H1 (cell line): ENCODE results near the gene TRPV4. TPM values are rescaled to one million over a fixed set of nuclear protein-coding genes. Genes with fewer than 3 reads are reported as not detected.

Experiments used
- CTCF ChIA-PET: fragments of 300-600 bp; sonication (Branson Sonifier 250); formaldehyde crosslinking; loops from one replicate; lab custom pipeline; 2021; ENCODE audit not compliant: partially characterized antibody; lab: Charles Lee
- POLR2A ChIA-PET: fragments of 300-600 bp; sonication (Branson Sonifier 250); formaldehyde crosslinking; loops from one replicate; lab custom pipeline; 2021; ENCODE audit warnings: inconsistent platforms; ENCODE audit not compliant: partially characterized antibody; lab: Charles Lee
- DNase-seq, 2 experiments: peaks; one replicate each; pipeline versions ENCODE4 v3.0.0 to v3.0.0-alpha.2; 2010 to 2022; ENCODE audit warnings: low spot score in 2 of 2, low read depth in 1 of 2, mixed read lengths in 1 of 2
- FAIRE-seq: peaks from 2 replicates; lab custom pipeline; 2011; peaks lifted over from hg19 to GRCh38; lab: Jason Lieb, UNC
- H2AFZ ChIP-seq: 2 replicates; pipeline ENCODE4 v1.8.1; 2012; ENCODE audit warnings: low read length, inconsistent platforms
- H2AK5ac ChIP-seq: 2 replicates; pipeline ENCODE4 v1.6.1; 2013; ENCODE audit warnings: low read depth, low read length
- H2BK120ac ChIP-seq: replicated peaks from 2 replicates; pipeline ENCODE3; 2013; ENCODE audit warnings: low read depth, low read length, inconsistent platforms
- H2BK12ac ChIP-seq: 2 replicates; pipeline ENCODE4 v1.6.1; 2013; ENCODE audit warnings: low read depth, low read length
- H2BK15ac ChIP-seq: 2 replicates; pipeline ENCODE4 v1.6.1; 2013; ENCODE audit warnings: low read length
- H2BK20ac ChIP-seq: 2 replicates; pipeline ENCODE4 v1.6.1; 2013; ENCODE audit warnings: low read length
- H2BK5ac ChIP-seq: 2 replicates; pipeline ENCODE4 v1.6.1; 2013; ENCODE audit warnings: low read depth, low read length
- H3K14ac ChIP-seq: 2 replicates; pipeline ENCODE4 v1.6.1; 2013; ENCODE audit warnings: inconsistent platforms; ENCODE audit not compliant: insufficient read length
- H3K18ac ChIP-seq: 2 replicates; pipeline ENCODE4 v1.6.1; 2013; ENCODE audit warnings: low read length; ENCODE audit errors: extremely low read depth
- H3K23ac ChIP-seq: 2 replicates; pipeline ENCODE4 v1.6.1; 2013; ENCODE audit warnings: inconsistent platforms; ENCODE audit not compliant: insufficient read length
- H3K23me2 ChIP-seq: 2 replicates; pipeline ENCODE4 v1.6.1; 2013; ENCODE audit warnings: low read depth, low read length
- H3K27ac ChIP-seq: 2 replicates; pipeline ENCODE4 v1.6.1; 2011; ENCODE audit warnings: low read depth, low read length, inconsistent platforms
- H3K27me3 ChIP-seq, 4 experiments: replicated peaks in 1 of 4; 1 replicate in 1 of 4; 2 replicates in 3 of 4; pipeline versions ENCODE4 v1.6.1 to v1.8.1; 2011 to 2013; ENCODE audit warnings: low read length in 3 of 4, mild to moderate bottlenecking in 3 of 4, inconsistent platforms in 2 of 4, mixed read lengths in 2 of 4, moderate library complexity in 1 of 4; ENCODE audit not compliant: control insufficient read depth in 3 of 4, insufficient read depth in 3 of 4; ENCODE audit errors: extremely low read depth in 1 of 4
- H3K36me3 ChIP-seq, 4 experiments: 2 replicates each; pipeline versions ENCODE4 v1.6.1 to v1.8.1; 2011 to 2013; ENCODE audit warnings: mild to moderate bottlenecking in 4 of 4, low read length in 3 of 4, moderate library complexity in 2 of 4, control low read depth in 1 of 4, inconsistent platforms in 1 of 4; ENCODE audit not compliant: insufficient read depth in 4 of 4, control insufficient read depth in 2 of 4
- H3K4ac ChIP-seq: replicated peaks from 2 replicates; pipeline ENCODE3; 2013; ENCODE audit warnings: low read length, low read depth, mixed read lengths, inconsistent platforms; ENCODE audit not compliant: insufficient read length
- H3K4me1 ChIP-seq, 4 experiments: replicated peaks in 1 of 4; 1 replicate in 1 of 4; 2 replicates in 3 of 4; pipeline versions ENCODE4 v1.6.1 to v1.8.1; 2011 to 2013; ENCODE audit warnings: low read length in 3 of 4, inconsistent platforms in 2 of 4, mixed read lengths in 1 of 4; ENCODE audit not compliant: insufficient read depth in 4 of 4, control insufficient read depth in 3 of 4
- H3K4me2 ChIP-seq, 2 experiments: 2 replicates each; pipeline versions ENCODE4 v1.6.1 to v1.8.1; 2011 to 2013; ENCODE audit warnings: low read depth in 2 of 2, low read length in 2 of 2, control low read depth in 1 of 2, inconsistent platforms in 1 of 2, mild to moderate bottlenecking in 1 of 2; ENCODE audit not compliant: insufficient read depth in 1 of 2
- H3K4me3 ChIP-seq, 4 experiments: fragments of 200-600, 300-600 bp in 1 of 4; sonication (generic), shearing (Covaris generic), sonication (Bioruptor Twin) in 1 of 4; 2 replicates each; pipeline versions ENCODE4 v1.5.1 to v1.8.1; 2011 to 2016; ENCODE audit warnings: low read length in 4 of 4, low read depth in 3 of 4, control low read depth in 2 of 4, inconsistent platforms in 2 of 4, mild to moderate bottlenecking in 2 of 4, mixed read lengths in 1 of 4, moderate library complexity in 1 of 4; ENCODE audit not compliant: insufficient read depth in 2 of 4; ENCODE audit errors: extremely low read depth in 1 of 4
- H3K56ac ChIP-seq: replicated peaks from 2 replicates; pipeline ENCODE3; 2013; ENCODE audit warnings: low read depth, mild to moderate bottlenecking, mixed read lengths, low read length, inconsistent platforms; ENCODE audit not compliant: insufficient read length
- H3K79me1 ChIP-seq: 2 replicates; pipeline ENCODE4 v1.6.1; 2013; ENCODE audit warnings: low read depth, low read length, control low read depth
- H3K79me2 ChIP-seq, 2 experiments: 2 replicates each; pipeline versions ENCODE4 v1.6.1 to v1.8.1; 2012 to 2013; ENCODE audit warnings: low read length in 2 of 2, mild to moderate bottlenecking in 2 of 2, inconsistent platforms in 1 of 2; ENCODE audit not compliant: insufficient read depth in 2 of 2, control insufficient read depth in 1 of 2
- H3K9ac ChIP-seq, 4 experiments: replicated peaks in 1 of 4; 1 replicate in 1 of 4; 2 replicates in 3 of 4; pipeline versions ENCODE4 v1.6.1 to v1.8.1; 2011 to 2013; ENCODE audit warnings: low read depth in 3 of 4, low read length in 3 of 4, control low read depth in 2 of 4, mild to moderate bottlenecking in 2 of 4, moderate library complexity in 2 of 4, inconsistent platforms in 1 of 4; ENCODE audit errors: extremely low read depth in 1 of 4
- H3K9me3 ChIP-seq, 2 experiments: 2 replicates each; pipeline versions ENCODE4 v1.6.1 to v1.8.1; 2012 to 2013; ENCODE audit warnings: mild to moderate bottlenecking in 2 of 2, moderate library complexity in 2 of 2, control low read depth in 1 of 2, inconsistent platforms in 1 of 2, low read depth in 1 of 2, low read length in 1 of 2, mixed read lengths in 1 of 2; ENCODE audit not compliant: insufficient read depth in 2 of 2
- H4K20me1 ChIP-seq, 2 experiments: replicated peaks in 1 of 2; 2 replicates each; pipeline versions ENCODE3 to v1.8.1; 2011 to 2013; ENCODE audit warnings: inconsistent platforms in 2 of 2, low read length in 2 of 2, mild to moderate bottlenecking in 1 of 2; ENCODE audit not compliant: insufficient read depth in 2 of 2, control insufficient read depth in 1 of 2
- H4K5ac ChIP-seq: 2 replicates; pipeline ENCODE4 v1.6.1; 2013; ENCODE audit warnings: low read length, low read depth, mixed read lengths, inconsistent platforms; ENCODE audit not compliant: insufficient read length
- H4K8ac ChIP-seq: 2 replicates; pipeline ENCODE4 v1.8.0; 2013; ENCODE audit warnings: mild to moderate bottlenecking, moderate library complexity, low read length, inconsistent platforms; ENCODE audit not compliant: insufficient read depth; ENCODE audit errors: extremely low read depth
- H4K91ac ChIP-seq: replicated peaks from 2 replicates; pipeline ENCODE3; 2013; ENCODE audit warnings: low read length, mixed read lengths, inconsistent platforms; ENCODE audit not compliant: insufficient read length
- CBX8 ChIP-seq: fragments of 300-800, 300-1000 bp; sonication (generic); IDR thresholded peaks from 2 replicates; pipeline ENCODE4 v1.7.1; 2016; ENCODE audit warnings: low read depth, low read length, borderline replicate concordance
- CEBPB ChIP-seq: IDR thresholded peaks from 2 replicates; pipeline ENCODE4 v1.6.1; 2012; ENCODE audit warnings: low read depth, low read length
- CHD2 ChIP-seq: IDR thresholded peaks from 2 replicates; pipeline ENCODE4 v1.6.1; 2012; ENCODE audit warnings: low read length, improper control_type of control experiment
- KDM1A ChIP-seq: fragments of 200-600, 300-600 bp; sonication (generic); IDR thresholded peaks from 2 replicates; pipeline ENCODE4 v1.7.1; 2016; ENCODE audit warnings: mild to moderate bottlenecking, low read length, borderline replicate concordance
- MAFK ChIP-seq: IDR thresholded peaks from 2 replicates; pipeline ENCODE4 v1.6.1; 2012; ENCODE audit warnings: low read depth, mild to moderate bottlenecking, improper control_type of control experiment, low read length
- NANOG ChIP-seq: IDR thresholded peaks from 2 replicates; pipeline ENCODE4 v1.6.1; 2011; ENCODE audit warnings: low read length, low read depth, mild to moderate bottlenecking, inconsistent platforms; ENCODE audit not compliant: insufficient read depth, poor library complexity, severe bottlenecking
- POLR2A ChIP-seq, 2 experiments: IDR thresholded peaks; 1 replicate in 1 of 2; 2 replicates in 1 of 2; pipeline ENCODE4 v1.6.1; 2011; ENCODE audit warnings: low read depth in 2 of 2, low read length in 2 of 2, mild to moderate bottlenecking in 2 of 2; ENCODE audit errors: control extremely low read depth in 1 of 2
- RNF2 ChIP-seq: fragments of 200-900, 300-1000 bp; sonication (generic); IDR thresholded peaks from 2 replicates; pipeline ENCODE4 v1.7.1; 2016; ENCODE audit warnings: borderline replicate concordance, low read depth, mild to moderate bottlenecking, antibody characterized with exemption, low read length; ENCODE audit not compliant: poor library complexity, severe bottlenecking; ENCODE audit errors: missing control alignments
- RXRA ChIP-seq: IDR thresholded peaks from 2 replicates; pipeline ENCODE4 v1.6.1; 2011; ENCODE audit warnings: low read depth, mild to moderate bottlenecking, low read length, moderate library complexity; ENCODE audit not compliant: insufficient read depth
- SAP30 ChIP-seq: fragments of 300-600 bp; sonication (generic); IDR thresholded peaks from 2 replicates; pipeline ENCODE4 v1.7.1; 2012; ENCODE audit warnings: low read length, moderate library complexity, mild to moderate bottlenecking, inconsistent platforms; ENCODE audit not compliant: insufficient read depth, insufficient replicate concordance
- SIRT6 ChIP-seq: IDR thresholded peaks from one replicate; pipeline ENCODE4 v1.7.1; 2012; ENCODE audit warnings: low read length, inconsistent platforms
- SP2 ChIP-seq: IDR thresholded peaks from 2 replicates; pipeline ENCODE4 v1.6.1; 2012; ENCODE audit warnings: mild to moderate bottlenecking, low read length, inconsistent platforms
- SP4 ChIP-seq: IDR thresholded peaks from 2 replicates; pipeline ENCODE4 v1.6.1; 2012; ENCODE audit warnings: low read length, inconsistent platforms
- SRF ChIP-seq: IDR thresholded peaks from 2 replicates; pipeline ENCODE4 v1.6.1; 2011; ENCODE audit warnings: mild to moderate bottlenecking, low read depth, low read length, moderate library complexity
- TCF12 ChIP-seq: IDR thresholded peaks from 2 replicates; pipeline ENCODE4 v1.6.1; 2011; ENCODE audit warnings: low read depth, mild to moderate bottlenecking, low read length
- WGBS, 2 experiments: shearing (Covaris generic) in 1 of 2; methylation state at CpG; one replicate each; pipeline versions ENCODE4 v1.1.6 to v1.1.7; 2013 to 2015; ENCODE audit warnings: low lambda C conversion rate in 2 of 2, mixed read lengths in 2 of 2, inconsistent platforms in 1 of 2, low coverage in 1 of 2, missing lambda C conversion rate in 1 of 2; ENCODE audit not compliant: insufficient replicate concordance in 2 of 2, insufficient coverage in 1 of 2, insufficient read length in 1 of 2; ENCODE audit errors: extremely low coverage in 1 of 2, missing lambda C conversion rate in 1 of 2; 5-methylcytosine and 5-hydroxymethylcytosine counted together
- polyA plus RNA-seq, 7 experiments: library from polyadenylated mRNA; depleted of rRNA in 3 of 7; stranded (reverse) in 5 of 7; unstranded in 2 of 7; fragments of >200 nt in 5 of 7; fragments of 200-250 nt in 2 of 7; gene quantifications; 1 replicate in 5 of 7; 2 replicates in 1 of 7; 4 replicates in 1 of 7; pipeline versions ENCODE4 v1.2.1 to v1.2.3, GENCODE V29; 2011 to 2013; ENCODE audit warnings: missing spikeins in 2 of 7, mixed read lengths in 2 of 7
- total RNA-seq: library from RNA; stranded (reverse); fragmentation: NEBNext Ultra II Directional; extraction: Animal tissue kit (Norgen Biotek cat#: 25700); gene quantifications from 2 replicates; pipeline ENCODE4 v1.2.1, GENCODE V29; 2021

TRPV4 gene
- total and polyA plus RNA-seq, 2 of the 8 experiments (the other 6 are each of a cell fraction or from before 2014, with no cell fraction given): 2.1 to 6.2 TPM

GRCh38 chr12:109740694-109741245 lies 92.4 kb downstream of the TRPV4 start:
- H2BK20ac ChIP-seq: no peak overlapping the region
- H3K9ac ChIP-seq: no peak overlapping the region
- H3K56ac ChIP-seq: no peak overlapping the region
- H2BK120ac ChIP-seq: no peak overlapping the region
- H3K79me1 ChIP-seq: no peaks in the 10 kb centered on the region
- H2BK12ac ChIP-seq: no peak overlapping the region
- no peak overlapping the region for H2BK5ac ChIP-seq
- no peak overlapping the region for H3K14ac ChIP-seq
- no peak overlapping the region for H3K4me2 ChIP-seq
- no peaks in the 10 kb centered on the region for H3K79me2 ChIP-seq
- no peaks in the 10 kb centered on the region for H3K36me3 ChIP-seq
- H3K27ac ChIP-seq: no peak overlapping the region
- H3K9me3 ChIP-seq: no peaks in the 10 kb centered on the region
- 91% methylated on average over 10 of the region's 10 CpGs; no CpG with 5 or more reads in 1 of the 2 experiments for WGBS, 2 experiments
- H3K18ac ChIP-seq: no peak overlapping the region
- H3K4me3 ChIP-seq: no peak overlapping the region
- ChIA-PET CTCF (interaction anchor here (0.8 to 3.4 kb wide), 20 partner anchors 10 to 222 kb away, joined by 3 to 47 read pairs (median 6); no protein-coding TSS in a partner anchor), POLR2A (no interaction called here)
- H4K5ac ChIP-seq: no peak overlapping the region
- H3K4ac ChIP-seq: no peak overlapping the region
- H2AFZ ChIP-seq: no peak overlapping the region
- FAIRE-seq (no peak), DNase-seq (no peak)
- H4K8ac ChIP-seq: no peak overlapping the region
- no peak overlapping the region for H3K23ac ChIP-seq
- no peak overlapping the region for H2BK15ac ChIP-seq
- no peak overlapping the region for H4K91ac ChIP-seq
- peaks cover 0 to 6% (median 2%) of the 10 kb centered on the region in 4 experiments; a peak in 2 of 7 replicates for H3K27me3 ChIP-seq
- H2AK5ac ChIP-seq: no peak overlapping the region
- H3K4me1 ChIP-seq: peaks cover 2 to 5% (median 3%) of the 10 kb centered on the region in 4 experiments; a peak in 6 of 7 replicates
- H3K23me2 ChIP-seq: no peaks in the 10 kb centered on the region
- peaks cover 0 to 6% of the 10 kb centered on the region in 2 experiments for H4K20me1 ChIP-seq
- TF ChIP-seq RXRA (no peak), SP4 (no peak), RNF2 (no peak), CBX8 (no peak), POLR2A (IDR thresholded peaks at IDR 0.05; ENCODE audit: control extremely low read depth in 1 of 2, low read depth in 2 of 2, low read length in 2 of 2) (no peak), KDM1A (no peak), NANOG (no peak), SAP30 (no peak), TCF12 (no peak), SIRT6 (no peak), MAFK (no peak), SRF (no peak), CHD2 (no peak), SP2 (no peak), CEBPB (no peak)
